IPS-NIHi7 (cell line): ENCODE measurements around the gene MYH15.

Source experiments
- DNase-seq: peaks from one replicate; pipeline ENCODE4 v3.0.0; 2012; ENCODE audit warnings: mixed read lengths; ENCODE audit errors: extremely low spot score

MYH15 gene

DNA sequence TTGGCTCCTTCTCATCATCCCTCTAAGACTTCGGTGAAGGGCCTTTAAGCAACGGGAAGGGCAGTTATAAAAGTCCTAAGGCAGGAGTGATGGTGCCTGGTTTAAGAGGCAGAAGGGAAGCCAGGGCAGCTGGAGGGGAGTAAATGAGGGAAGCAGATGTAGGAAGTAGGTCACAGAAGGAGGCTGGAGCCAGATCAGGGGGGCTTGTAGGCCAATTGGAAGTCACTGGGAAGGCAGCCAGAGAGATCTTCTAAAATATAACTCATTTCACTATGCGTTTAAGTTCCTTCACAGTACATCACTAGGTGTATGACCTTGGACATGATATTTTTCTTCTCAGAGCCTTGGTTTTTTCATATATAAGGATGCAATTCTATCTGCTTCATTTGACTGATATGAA lies 94.7 kb downstream of the MYH15 start:
- DNase-seq: no peak

GRCh38 chr3:108414007-108414406 lies 96.4 kb downstream of the MYH15 start:
- DNase-seq: no peak

DNA sequence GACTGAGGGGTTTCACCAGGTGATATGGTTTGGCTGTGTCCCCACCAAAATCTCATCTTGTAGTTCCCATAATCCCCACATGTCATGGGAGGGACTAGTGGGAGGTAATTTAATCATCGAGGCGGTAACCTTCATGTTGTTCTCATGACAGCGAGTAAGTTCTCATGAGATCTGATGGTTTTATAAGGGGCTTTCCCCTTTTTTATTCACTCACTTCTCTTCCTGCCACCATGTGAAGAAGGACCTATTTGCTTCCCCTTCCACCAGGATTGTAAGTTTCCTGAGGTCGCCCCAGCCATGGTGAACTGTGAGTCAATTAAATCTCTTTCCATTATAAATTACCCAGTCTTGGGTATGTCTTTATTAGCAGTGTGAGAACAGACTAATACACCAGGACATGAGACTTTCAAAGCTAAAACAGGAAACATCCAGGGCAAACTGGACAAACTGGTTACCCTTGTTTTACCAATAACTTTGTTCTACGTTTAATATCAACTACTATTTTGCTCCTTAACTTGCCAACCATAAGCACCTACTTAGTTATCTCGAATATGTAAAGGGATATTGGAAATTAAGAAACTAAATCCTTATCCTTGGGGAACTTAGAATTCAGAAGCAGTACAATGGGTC lies 98.2 kb downstream of the MYH15 start:
- no peak for DNase-seq

DNA sequence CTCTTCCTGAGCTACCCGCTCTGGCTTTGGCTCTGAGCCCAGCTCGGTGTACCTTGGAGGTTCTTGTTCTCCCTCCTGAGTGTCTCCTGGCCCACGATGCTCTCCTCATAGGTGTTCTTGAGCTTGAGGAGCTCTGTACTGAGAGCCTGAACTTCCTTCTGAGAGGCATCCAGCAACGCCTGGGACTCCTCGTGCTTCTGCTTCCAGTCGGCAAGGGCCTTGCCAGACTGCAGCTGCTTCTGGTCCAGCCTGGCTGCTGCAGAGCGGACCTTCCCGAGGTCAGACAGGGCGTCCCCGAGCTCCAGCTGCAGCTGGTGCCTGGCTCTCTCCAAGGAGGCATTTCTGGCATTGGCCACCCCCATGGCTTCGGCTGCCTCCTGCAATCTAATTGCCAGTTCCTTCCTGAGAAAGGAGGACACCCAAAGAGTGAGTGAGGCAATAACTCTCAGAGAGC lies 99.8 kb downstream of the MYH15 start:
- DNase-seq: no peak

DNA sequence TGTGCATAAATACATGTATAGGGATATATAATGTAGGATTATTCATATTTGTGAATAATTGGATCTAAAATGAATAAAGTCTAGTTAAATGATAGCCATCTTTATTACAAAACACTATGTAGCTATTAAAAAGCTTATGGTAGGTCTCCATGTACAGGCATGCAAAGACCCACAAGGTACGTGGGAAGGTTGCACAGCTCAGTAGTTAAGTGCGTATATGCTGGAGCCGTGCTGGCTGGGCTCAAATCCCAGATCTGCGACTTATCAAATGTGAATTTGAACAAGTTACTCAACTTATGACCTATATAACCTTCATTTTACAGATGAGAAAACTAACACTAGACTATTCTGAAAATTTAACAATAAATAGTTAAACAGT lies 100.6 kb downstream of the MYH15 start:
- DNase-seq: no peak

- DNase-seq: no peak
These were observed 101.3 kb downstream of the MYH15 start for GRCh38 chr3:108408883-108409799.

- no peak for DNase-seq
These were observed 102.5 kb downstream of the MYH15 start for GRCh38 chr3:108407886-108408285.

DNA sequence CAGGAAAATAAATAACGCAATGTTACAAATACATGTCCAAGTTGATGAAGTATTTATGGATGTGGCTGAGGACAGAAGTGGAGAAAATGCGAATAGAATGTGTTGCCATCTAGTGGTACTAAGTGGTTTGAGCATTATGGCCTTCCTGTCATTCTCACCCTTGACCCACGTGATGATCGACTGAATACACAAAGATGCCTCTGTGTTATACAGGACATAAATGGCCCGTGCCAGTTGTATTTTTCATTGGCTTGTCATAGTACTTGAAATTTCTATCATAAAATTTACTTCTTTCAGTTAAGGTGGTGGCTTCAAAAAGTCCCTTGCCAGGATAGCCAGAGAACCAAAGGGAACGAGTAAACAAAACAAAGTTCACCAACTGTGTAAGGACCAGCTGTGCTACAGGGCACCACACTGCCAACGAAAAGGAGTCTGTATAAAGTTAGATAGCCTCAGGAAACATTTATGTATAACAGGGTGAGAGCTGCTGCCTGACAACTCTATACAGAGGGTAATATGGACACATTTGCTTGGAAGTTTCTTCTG lies 103.7 kb downstream of the MYH15 start:
- peak; percentile 48 for DNase-seq

DNA sequence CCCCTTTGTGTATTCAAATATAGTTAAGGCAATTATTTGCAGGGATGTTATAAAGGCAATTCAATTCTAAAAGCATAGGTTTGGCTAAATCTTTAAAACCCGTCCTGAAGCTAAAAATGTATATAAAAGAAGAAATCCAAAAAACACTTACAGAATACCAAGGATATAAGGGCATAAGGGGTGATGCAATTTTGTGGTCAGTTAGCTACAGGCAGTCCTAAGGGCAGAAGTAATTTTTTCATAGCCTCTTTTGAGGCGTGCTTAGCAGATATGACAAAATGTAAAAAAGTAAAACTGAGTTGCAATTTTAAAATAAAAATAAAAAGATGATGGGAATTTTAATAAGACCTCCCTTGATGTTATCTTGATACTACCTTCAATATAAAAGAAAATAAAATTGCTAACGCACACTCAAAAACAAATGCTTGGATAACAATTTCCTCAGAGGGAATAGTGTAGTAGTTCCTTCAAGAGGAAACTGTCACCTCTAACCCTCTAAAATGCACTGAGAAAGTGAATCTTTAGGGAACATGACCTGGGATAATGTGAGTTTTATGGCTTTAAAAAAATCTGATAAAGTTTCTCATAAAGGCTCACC lies 104.2 kb downstream of the MYH15 start:
- DNase-seq: no peak

- DNase-seq: no peak
These were observed 106.0 kb downstream of the MYH15 start for GRCh38 chr3:108404368-108404767.

DNA sequence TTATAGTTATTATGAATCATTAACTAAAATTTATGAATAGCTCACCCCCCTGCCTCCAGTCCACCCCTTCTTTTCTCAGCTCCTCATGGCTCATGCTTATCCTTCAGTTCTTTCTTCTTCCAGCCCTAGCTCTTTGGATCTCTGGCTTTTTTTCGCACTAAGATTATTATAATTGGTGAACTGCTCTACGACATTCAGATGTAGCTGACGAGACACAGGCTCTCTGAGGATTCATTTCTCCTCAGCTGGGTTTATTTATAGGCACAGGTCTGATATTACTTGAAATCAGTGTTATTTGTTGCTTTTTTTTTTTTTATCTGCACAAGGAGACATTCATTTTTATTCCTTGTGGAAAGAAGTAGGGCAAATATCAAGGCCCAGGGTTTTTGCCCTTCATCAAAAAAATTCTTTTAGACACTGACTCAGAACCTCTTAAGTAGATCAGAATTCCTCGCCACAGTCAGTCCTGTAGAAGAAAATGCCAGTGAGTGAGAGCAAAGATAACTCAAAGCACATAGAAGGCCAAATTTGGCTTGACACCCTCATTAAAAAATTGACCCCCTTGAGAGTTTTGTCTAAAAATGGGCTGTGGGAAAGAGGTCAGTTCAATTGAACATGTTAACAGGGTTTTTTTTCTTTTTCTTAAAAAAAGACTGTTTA lies 106.6 kb downstream of the MYH15 start:
- no peak for DNase-seq

GRCh38 chr3:108403198-108403597 lies 107.2 kb downstream of the MYH15 start:
- DNase-seq: no peak

DNA sequence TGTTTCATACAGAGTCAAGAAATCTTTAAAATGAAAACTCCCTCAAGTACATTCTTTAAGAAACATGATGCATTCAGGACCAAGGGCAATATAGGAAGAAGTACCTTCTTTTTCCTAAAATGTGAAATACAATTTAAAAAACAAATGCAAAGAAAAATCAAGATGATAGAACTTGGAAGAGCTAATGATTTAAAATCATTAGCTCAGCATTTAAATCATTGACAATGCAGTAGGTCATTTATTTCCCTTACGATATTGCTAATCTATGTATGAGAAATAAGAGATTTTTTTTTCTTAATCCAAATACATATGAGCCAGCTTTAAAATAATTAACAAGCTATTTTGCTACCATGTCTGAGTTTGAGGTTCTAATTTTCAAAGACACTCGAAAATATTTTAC lies 108.6 kb downstream of the MYH15 start:
- no peak for DNase-seq

DNA sequence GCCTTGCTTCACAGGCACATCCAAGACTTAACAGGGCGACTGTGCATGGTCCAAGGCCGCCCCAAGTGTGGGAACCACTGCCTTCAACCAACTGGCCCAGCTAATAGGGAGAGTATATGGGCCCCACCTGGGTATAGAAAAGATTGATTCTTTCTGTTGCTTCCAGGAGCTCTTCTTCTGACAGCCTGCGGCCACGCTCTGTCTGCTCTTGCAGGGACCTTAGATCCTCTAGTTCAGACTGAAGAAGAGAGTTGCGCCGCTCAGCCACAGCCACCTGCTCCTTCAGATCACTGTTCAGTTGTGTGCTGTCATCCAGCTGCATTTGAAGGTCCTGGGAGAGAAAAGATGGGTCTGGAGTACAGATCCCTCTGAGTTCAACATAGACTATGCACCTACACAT lies 111.9 kb downstream of the MYH15 start:
- DNase-seq: no peak

- no peak for DNase-seq
These were observed 114.1 kb downstream of the MYH15 start for GRCh38 chr3:108396336-108396735.

GRCh38 chr3:108394563-108394962 lies 115.8 kb downstream of the MYH15 start:
- no peak for DNase-seq

GRCh38 chr3:108394016-108394415 lies 116.4 kb downstream of the MYH15 start:
- DNase-seq: no peak

- DNase-seq: no peak
These were observed 117.1 kb downstream of the MYH15 start for GRCh38 chr3:108393128-108393900.

- no peak for DNase-seq
These were observed 118.3 kb downstream of the MYH15 start for GRCh38 chr3:108391917-108392593.

GRCh38 chr3:108389372-108389771 lies 121.0 kb downstream of the MYH15 start:
- no peak for DNase-seq
